Raji (cell line): ENCODE results near the gene RNF31.

Source experiments
- POLR2A ChIP-seq: IDR thresholded peaks from 2 replicates; pipeline ENCODE4 v1.6.1; 2011; ENCODE audit warnings: low read depth, low read length, control low read depth; ENCODE audit not compliant: insufficient read depth

The RNF31 gene

DNA sequence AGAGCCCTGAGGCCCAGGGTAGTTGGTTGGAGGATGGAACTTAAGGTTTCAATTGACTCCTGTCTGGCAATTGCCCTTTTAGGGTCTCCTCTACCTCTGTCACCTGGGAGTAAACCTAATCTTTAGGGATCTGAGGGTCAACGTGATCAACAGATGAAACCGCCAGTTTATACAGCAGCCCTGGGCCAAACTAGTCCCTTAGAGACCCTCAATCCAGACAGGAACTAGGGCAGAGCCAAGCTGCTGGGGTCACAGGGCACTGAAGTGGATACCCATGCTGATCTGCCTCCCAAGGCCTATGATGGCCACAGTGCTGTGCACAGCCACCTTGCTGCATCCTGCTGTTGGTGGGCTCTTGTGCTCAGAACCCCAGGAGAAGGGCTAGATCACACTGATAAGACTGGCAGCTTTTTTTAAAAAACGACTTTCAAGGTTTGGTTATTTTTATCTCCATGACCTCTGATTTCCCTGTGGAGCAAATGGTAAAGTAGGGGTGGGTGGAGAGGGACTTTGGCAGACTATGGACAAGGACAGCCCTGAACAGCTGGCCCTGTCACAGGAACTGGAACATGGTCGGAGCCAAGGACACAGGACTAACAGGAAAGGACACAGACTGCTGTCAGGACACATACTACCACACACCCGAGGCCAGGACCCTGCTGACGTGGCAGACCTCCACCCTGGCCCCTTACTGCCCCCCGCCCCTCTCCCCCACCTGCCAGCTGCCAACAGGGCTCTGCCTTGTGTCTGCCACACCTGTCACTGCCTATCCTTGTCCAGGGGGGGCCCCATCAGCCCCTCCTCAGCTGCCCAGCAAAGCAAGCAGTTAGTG lies 16.4 kb upstream of the RNF31 start:
- no peak for TF ChIP-seq POLR2A

DNA sequence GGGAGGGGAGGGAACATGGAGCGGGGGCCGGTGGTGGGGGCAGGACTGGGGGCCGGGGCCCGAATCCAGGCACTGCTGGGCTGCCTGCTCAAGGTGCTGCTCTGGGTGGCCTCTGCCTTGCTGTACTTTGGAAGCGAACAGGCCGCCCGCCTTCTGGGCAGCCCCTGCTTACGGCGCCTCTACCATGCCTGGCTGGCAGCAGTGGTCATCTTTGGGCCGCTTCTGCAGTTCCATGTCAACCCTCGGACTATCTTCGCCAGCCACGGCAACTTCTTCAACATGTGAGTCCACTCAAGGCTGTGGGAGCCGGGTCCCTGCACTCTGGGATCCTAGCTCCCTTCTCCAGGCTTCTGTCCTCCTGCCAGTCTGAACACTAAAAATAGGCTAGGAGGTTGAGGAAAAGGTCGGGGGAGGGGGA lies 15.7 kb upstream of the RNF31 start:
- no peak for TF ChIP-seq POLR2A

DNA sequence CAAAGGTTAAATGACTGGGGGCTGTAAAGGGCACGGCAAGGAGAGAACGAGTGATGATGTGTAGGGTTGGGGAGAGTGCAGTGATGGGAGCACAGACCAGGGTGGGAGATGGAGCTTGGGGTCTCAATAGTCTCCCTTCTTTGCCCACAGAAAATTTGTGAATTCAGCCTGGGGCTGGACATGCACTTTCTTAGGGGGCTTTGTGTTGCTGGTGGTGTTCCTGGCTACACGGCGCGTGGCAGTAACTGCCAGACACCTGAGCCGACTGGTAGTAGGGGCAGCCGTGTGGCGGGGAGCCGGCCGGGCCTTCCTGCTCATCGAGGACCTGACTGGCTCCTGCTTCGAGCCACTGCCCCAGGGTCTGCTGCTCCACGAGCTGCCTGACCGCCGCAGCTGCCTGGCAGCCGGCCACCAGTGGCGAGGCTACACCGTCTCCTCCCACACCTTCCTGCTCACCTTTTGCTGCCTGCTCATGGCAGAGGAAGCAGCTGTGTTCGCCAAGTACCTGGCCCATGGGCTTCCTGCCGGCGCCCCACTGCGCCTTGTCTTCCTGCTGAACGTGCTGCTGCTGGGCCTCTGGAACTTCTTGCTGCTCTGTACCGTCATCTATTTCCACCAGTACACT lies 15.1 kb upstream of the RNF31 start:
- TF ChIP-seq POLR2A = no peak

DNA sequence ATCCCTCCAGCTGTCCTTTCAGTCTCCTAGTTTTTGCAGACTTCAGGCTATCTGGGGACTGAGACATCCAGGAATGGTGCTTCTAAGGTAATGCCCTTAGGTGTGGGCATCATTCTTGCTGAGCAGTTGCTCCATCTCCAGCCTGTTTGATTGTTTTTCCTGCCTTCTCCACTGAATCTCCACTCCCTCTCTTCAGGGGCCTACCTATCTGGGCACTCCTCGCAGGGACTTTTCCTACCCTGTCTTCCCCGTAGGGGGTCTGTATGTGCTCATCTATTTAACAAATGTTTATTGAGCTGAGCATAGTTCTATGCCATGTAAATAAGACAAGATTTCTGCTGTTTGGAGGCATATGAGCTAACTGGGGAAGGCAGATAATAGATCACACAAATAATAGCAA lies 14.3 kb upstream of the RNF31 start:
- TF ChIP-seq POLR2A = no peak

DNA sequence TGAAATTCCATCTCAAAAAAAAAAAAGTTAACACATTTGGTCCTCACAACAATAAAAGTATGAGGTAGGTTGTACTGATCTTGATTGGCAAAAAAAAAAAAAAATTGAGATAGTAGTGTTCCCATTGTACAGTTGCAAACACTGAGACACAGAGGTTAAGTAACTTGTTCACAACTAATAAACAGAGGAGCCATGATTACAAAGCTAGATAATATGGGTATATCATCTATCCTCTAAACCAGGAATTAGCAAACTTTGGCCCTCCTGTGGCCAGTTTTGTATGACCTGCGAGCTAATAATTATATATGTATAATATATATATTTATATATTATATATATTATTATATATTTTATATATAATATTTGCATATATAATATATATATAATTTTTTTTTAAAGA lies 13.6 kb upstream of the RNF31 start:
- no peak for TF ChIP-seq POLR2A

DNA sequence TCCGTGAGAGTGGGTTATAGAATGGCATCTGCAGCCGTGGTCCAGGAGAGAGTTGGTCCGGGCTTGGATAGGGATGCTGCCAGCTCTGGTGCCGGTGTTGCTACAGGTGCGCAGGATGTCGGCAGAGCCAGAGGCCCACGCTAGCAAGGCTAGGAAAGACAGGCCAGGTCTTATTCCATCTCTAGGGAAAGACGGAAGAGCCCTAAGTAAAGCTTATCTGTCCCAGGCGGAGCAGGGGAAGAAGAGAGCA lies 11.8 kb upstream of the RNF31 start:
- TF ChIP-seq POLR2A = no peak

DNA sequence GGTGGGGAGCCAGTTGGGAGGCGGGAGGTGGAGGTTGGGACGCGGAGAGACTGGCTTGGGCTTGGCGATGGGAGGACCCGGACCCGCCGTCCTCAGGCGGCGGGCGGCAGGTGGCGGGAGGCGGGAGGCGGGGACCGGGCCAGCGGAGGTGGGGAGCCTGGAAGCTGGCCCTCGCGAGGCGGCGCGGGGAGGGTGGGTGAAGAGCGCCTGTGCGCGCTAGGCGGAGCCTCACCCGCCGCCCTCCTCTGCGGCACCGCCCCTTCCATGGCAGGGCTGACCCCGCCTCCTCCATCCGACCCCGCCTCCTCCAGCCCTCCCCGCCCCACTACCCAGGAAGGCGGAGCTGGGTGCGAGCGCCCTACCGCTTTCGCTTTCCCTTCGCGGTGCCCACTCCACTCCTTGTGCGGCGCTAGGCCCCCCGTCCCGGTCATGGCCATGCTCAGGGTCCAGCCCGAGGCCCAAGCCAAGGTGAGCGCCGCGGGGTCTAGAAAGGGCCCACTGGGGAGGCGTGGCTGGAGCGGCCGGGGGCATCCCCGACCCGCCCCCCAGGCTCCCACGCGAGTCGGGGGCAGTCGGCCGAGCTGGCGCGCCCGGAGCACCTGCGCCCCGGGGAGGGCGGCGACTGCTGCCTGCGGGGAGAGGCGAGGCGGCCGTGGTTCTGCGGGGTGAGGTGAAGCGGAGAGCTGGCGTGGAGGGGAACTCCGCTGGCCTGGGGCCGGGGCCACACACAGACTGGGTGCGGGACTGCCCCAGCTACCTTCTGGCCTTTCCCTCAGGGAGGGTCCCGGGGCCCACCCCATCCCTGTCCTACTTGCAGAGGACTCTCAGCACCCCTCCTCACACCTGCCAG lies 11.2 kb upstream of the RNF31 start, which contains the start of gene PSME1:
Gene PSME1 (plus strand): TSS at position 361 of the 850 bp plus-strand sequence. CDS start 69 bp downstream, at position 430.
- TF ChIP-seq POLR2A = peak; percentile 79

DNA sequence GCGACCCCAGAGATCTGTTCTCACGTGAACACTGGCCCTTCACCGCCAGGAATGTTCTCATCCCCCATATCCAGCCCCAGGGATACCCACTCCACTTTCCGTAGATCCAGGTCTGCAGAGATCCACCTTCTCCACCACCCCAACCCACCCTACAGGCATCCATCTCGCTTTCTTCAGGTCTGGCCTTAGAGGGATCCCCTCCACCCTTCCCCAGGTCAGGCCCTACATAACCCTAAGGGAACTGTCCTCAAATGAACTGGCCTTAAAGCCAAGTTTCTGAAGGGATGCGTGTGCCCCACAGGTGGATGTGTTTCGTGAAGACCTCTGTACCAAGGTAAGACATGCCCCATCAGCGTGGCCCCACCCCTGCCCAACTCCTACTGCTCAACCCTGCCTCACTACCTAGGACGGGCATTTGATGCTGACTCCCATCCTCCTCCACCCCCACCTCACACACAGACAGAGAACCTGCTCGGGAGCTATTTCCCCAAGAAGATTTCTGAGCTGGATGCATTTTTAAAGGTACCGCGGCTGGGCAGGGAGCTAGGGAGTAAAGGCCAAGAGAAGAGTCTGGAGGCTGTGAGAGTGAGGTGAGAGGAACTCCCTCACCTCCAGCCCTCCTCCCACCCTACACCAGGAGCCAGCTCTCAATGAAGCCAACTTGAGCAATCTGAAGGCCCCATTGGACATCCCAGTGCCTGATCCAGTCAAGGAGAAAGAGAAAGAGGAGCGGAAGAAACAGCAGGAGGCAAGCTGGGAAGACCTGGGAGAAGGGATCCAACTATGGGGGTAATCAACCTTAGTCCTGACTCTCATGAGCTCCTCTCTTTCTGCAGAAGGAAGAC lies 10.4 kb upstream of the RNF31 start:
- peak; percentile 13; the same call in 1 of the 2 replicates for TF ChIP-seq POLR2A

DNA sequence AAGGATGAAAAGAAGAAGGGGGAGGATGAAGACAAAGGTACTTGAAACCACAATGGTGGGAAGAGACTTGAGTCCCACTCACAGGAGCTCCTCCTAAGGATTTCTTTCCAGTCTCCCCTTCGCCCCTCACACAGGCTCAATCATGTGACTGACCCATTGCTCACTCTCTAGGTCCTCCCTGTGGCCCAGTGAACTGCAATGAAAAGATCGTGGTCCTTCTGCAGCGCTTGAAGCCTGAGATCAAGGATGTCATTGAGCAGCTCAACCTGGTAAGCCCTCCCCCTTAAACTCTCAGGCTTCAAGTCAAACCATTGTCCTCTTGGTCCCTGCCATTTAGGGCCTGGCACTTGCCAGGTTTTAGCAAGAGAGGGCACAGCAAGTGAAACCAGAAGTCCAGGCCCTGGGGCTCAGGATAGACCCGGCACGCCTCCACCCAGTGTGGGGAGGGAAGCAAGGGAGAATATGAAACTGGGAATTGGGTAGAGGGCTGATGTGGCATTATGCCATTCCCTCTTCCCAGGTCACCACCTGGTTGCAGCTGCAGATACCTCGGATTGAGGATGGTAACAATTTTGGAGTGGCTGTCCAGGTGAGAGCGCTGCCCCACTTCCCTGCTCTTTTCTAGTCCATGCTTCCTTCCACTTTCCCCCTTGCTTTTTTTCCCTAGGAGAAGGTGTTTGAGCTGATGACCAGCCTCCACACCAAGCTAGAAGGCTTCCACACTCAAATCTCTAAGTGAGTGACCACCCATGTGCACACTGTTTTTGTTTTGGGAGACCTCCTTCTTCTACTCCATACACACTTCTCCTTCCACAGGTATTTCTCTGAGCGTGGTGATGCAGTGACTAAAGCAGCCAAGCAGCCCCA lies 9.5 kb upstream of the RNF31 start:
- TF ChIP-seq POLR2A = peak; percentile 23; the same call in 1 of the 2 replicates

DNA sequence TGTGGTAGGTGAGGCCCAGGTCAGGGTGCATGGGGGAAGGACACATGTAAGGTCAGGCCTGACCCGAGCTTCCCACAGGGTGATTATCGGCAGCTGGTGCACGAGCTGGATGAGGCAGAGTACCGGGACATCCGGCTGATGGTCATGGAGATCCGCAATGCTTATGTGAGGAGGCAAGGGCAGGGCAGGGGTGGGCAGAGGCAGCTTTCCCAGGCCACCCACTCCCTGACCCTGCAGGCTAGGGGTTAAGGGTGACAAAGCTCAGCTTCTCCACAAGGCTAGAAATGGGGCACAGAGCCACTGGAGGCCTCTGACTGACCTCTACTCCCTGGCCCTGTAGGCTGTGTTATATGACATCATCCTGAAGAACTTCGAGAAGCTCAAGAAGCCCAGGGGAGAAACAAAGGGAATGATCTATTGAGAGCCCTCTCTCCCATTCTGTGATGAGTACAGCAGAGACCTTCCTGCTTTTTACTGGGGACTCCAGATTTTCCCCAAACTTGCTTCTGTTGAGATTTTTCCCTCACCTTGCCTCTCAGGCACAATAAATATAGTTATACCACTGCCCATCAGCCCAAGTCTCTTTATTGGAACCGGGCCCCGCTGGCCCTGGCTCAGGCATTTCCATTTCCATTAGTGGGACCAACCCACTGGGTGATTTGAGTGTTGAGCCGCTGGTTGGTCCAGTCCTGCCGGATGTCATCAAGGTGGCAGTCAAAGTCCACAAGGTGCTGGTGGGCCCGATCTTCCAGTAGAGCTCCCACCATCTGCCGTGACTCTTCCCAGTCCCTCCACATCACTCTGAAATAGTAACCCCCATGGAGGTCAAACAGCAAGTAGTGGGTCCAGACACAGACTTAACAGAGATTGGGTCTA lies 8.7 kb upstream of the RNF31 start:
- TF ChIP-seq POLR2A = no peak; the same call in none of the 2 replicates

DNA sequence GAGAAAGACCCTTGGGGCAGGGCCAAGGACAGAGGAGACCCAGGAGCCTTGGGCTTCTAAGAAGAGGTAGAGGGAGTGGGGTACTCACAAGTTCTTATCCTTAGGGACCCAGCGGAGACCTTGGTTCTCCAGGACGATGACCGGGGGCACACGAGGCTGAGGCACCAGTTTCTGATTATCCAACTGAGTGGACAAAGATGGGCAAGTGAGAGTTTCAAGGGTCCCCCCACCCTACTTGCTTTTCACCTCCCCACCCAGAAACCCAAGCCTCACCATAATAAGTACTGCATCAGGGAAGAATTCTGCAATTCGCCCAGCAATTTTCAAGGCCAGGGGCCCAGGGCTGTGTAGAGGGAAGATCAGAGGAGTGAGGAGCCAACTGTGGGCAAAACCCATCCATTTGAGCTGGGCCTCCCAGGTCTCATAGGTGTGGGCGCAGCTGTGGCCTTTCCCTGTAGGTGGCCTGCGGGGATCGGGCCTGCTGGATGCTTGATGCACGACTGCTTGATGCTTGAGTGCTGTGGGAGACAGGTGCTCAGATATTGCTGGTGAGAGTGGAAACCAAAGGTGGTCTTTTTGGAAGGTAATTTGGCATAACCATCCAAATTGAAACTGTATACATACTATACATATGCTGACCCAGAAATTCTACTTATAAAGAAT lies 7.9 kb upstream of the RNF31 start:
- TF ChIP-seq POLR2A = peak; percentile 33; the same call in 1 of the 2 replicates

DNA sequence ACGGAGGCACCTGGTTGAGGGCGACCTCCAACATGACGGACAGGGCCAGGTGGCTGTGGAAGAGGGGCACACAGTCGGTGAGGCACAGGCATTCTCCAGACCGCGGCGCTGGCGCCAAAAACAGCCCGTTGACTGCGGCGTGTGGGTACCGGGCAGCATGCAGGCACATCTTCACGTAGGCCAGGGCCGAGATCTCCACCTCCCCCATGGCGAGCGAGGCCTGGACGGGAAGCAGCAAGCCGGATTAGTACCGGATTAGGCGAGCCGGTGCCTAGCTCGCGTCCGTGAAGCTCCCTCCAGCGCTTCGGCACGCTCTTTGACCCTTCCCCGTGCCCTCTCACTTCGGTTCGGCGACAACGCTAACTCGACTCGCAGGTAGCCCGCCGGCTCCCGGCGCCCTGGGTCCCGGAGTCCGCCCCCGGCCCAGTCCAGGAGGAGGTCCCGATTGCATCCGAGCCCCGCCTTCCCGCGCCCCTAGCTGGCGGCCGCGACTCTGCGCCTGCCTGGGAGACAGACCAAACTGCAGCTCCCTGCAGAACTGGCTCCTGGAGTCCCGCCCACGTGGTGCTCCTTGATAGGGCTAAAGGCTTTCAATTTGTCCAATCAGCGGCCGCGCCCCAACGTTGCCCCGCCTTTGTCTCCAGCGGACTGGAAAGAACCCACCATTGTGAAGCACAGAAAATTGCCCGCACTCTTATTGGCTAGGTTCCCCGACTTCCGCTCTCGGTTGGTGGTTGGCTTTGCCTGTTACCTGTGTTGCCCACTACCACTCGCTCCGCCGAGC lies 6.0 kb upstream of the RNF31 start, which contains the start of gene EMC9:
Gene EMC9 (minus strand): TSS at position 495 of the 784 bp plus-strand sequence. CDS start 287 bp downstream, at position 208.
- peak; percentile 92 for TF ChIP-seq POLR2A
